ENCODE measurements around the gene CDKN2A. TPM values are rescaled to one million over a fixed set of nuclear protein-coding genes. Genes with fewer than 3 reads are reported as not detected.

Gene CDKN2A
- total and polyA plus RNA-seq, 4 donors, result 0.23 to 0.76 (median 0.43) TPM

DNA sequence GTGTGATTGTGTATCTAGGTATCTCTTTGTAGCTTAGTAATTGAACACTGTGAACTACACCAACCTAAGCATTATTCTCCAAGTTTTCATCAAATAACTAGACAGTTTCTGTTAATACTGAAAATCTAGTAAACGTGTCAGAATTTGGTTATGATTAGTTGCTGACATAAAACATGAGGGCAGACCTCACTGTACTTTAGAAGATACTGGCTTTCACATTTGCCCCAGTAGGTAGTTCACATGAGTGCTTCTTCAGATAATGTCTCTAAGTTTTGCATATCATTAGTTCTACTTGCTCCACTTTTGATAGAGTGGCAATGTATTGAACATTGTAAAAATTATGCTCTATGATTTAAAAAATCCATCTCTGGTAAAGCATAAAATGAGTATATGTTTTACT is 7.8 kb upstream of the CDKN2A start:
- no peak overlapping the region for H3K9ac ChIP-seq (ENCODE audit: low read depth in 1 of 2, low read length in 2 of 2)
- no peaks in the 10 kb centered on the region for H3K36me3 ChIP-seq (ENCODE audit: control insufficient read depth in 4 of 4, insufficient read depth in 3 of 4, low read depth in 1 of 4, low read length in 3 of 4)
- no peak for DNase-seq (ENCODE audit: low spot score)
- H3K4me3 ChIP-seq (ENCODE audit: low read depth in 1 of 3, low read length in 3 of 3), result no peak overlapping the region
- peaks cover 0 to 2% (median 1%) of the 10 kb centered on the region in 4 donors for H3K4me1 ChIP-seq (ENCODE audit: control insufficient read depth in 4 of 4, insufficient read depth in 4 of 4, low read length in 3 of 4)
- WGBS, result 73% methylated on average over 1 of the region's 1 CpG
- no peaks in the 10 kb centered on the region for H3K9me3 ChIP-seq (ENCODE audit: control insufficient read depth in 4 of 4, low read length in 3 of 4)
- H3K27ac ChIP-seq (ENCODE audit: low read depth in 1 of 2, low read length in 2 of 2), result no peak overlapping the region
- peaks cover 0 to 10% (median 0%) of the 10 kb centered on the region in 4 donors for H3K27me3 ChIP-seq (ENCODE audit: control insufficient read depth in 4 of 4, insufficient read depth in 4 of 4, low read length in 3 of 4)
- TF ChIP-seq SP1 (IDR thresholded peaks at IDR 0.05) (no peak), NR2F2 (IDR thresholded peaks at IDR 0.05) (no peak), TAF1 (conservative IDR thresholded peaks at IDR 0.05) (no peak), YY1 (IDR thresholded peaks at IDR 0.05) (no peak), RXRA (IDR thresholded peaks at IDR 0.05) (no peak), FOXA2 (IDR thresholded peaks at IDR 0.05) (no peak), HNF4G (IDR thresholded peaks at IDR 0.05) (no peak), HNF4A (conservative IDR thresholded peaks at IDR 0.05) (no peak), GABPA (IDR thresholded peaks at IDR 0.05 in 1 of 2, conservative IDR thresholded peaks at IDR 0.05 in 1 of 2) (no peak)
- TF ChIP-seq, protein P1, sequence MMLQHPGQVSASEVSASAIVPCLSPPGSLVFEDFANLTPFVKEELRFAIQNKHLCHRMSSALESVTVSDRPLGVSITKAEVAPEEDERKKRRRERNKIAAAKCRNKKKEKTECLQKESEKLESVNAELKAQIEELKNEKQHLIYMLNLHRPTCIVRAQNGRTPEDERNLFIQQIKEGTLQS (IDR thresholded peaks at IDR 0.05), result no peak
- TF ChIP-seq, protein P2, sequence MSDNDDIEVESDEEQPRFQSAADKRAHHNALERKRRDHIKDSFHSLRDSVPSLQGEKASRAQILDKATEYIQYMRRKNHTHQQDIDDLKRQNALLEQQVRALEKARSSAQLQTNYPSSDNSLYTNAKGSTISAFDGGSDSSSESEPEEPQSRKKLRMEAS (IDR thresholded peaks at IDR 0.05), result no peak

DNA sequence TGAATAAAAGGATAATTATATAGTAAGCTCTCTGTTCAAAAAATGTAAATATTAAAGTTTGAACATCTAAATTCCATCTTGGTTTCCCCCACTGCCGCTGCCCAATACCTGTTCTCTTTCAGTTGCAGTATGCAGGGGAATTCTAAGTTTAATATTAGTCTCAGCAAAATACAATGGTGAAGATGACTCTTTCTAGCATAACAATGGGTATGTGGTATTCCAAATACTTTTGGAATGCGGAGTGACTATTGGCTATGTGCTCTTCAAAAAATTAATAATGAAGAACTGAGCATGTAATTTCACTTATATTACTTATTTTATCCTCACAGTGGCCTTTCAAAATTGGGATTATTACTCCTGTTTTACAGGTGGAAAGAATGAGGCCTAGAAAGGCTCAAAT is 3.8 kb upstream of the CDKN2A start:
- no peak overlapping the region for H3K4me3 ChIP-seq (ENCODE audit: low read depth in 1 of 3, low read length in 3 of 3)
- no peaks in the 10 kb centered on the region for H3K9me3 ChIP-seq (ENCODE audit: control insufficient read depth in 4 of 4, low read length in 3 of 4)
- no peaks in the 10 kb centered on the region for H3K27me3 ChIP-seq (ENCODE audit: control insufficient read depth in 4 of 4, insufficient read depth in 4 of 4, low read length in 3 of 4)
- WGBS, result 96% methylated on average over 2 of the region's 2 CpGs
- TF ChIP-seq, protein P1 (IDR thresholded peaks at IDR 0.05), result no peak
- TF ChIP-seq YY1 (IDR thresholded peaks at IDR 0.05) (no peak), GABPA (IDR thresholded peaks at IDR 0.05 in 1 of 2, conservative IDR thresholded peaks at IDR 0.05 in 1 of 2) (no peak), JUND (IDR thresholded peaks at IDR 0.05) (no peak), EGR1 (IDR thresholded peaks at IDR 0.05; ENCODE audit: low read depth in 2 of 2) (no peak), RXRA (IDR thresholded peaks at IDR 0.05) (no peak), RAD21 (IDR thresholded peaks at IDR 0.05) (no peak), HNF4G (IDR thresholded peaks at IDR 0.05) (no peak), FOXA2 (IDR thresholded peaks at IDR 0.05) (no peak), TAF1 (conservative IDR thresholded peaks at IDR 0.05) (no peak), HNF4A (conservative IDR thresholded peaks at IDR 0.05) (no peak), NR2F2 (IDR thresholded peaks at IDR 0.05) (no peak), SP1 (IDR thresholded peaks at IDR 0.05) (no peak), FOXA1 (IDR thresholded peaks at IDR 0.05) (no peak)
- TF ChIP-seq, protein P2 (IDR thresholded peaks at IDR 0.05), result no peak
- TF ChIP-seq, protein P3, sequence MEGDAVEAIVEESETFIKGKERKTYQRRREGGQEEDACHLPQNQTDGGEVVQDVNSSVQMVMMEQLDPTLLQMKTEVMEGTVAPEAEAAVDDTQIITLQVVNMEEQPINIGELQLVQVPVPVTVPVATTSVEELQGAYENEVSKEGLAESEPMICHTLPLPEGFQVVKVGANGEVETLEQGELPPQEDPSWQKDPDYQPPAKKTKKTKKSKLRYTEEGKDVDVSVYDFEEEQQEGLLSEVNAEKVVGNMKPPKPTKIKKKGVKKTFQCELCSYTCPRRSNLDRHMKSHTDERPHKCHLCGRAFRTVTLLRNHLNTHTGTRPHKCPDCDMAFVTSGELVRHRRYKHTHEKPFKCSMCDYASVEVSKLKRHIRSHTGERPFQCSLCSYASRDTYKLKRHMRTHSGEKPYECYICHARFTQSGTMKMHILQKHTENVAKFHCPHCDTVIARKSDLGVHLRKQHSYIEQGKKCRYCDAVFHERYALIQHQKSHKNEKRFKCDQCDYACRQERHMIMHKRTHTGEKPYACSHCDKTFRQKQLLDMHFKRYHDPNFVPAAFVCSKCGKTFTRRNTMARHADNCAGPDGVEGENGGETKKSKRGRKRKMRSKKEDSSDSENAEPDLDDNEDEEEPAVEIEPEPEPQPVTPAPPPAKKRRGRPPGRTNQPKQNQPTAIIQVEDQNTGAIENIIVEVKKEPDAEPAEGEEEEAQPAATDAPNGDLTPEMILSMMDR (IDR thresholded peaks at IDR 0.05; ENCODE audit: low read depth, low read length, missing input control), result no peak
- TF ChIP-seq, protein P4, sequence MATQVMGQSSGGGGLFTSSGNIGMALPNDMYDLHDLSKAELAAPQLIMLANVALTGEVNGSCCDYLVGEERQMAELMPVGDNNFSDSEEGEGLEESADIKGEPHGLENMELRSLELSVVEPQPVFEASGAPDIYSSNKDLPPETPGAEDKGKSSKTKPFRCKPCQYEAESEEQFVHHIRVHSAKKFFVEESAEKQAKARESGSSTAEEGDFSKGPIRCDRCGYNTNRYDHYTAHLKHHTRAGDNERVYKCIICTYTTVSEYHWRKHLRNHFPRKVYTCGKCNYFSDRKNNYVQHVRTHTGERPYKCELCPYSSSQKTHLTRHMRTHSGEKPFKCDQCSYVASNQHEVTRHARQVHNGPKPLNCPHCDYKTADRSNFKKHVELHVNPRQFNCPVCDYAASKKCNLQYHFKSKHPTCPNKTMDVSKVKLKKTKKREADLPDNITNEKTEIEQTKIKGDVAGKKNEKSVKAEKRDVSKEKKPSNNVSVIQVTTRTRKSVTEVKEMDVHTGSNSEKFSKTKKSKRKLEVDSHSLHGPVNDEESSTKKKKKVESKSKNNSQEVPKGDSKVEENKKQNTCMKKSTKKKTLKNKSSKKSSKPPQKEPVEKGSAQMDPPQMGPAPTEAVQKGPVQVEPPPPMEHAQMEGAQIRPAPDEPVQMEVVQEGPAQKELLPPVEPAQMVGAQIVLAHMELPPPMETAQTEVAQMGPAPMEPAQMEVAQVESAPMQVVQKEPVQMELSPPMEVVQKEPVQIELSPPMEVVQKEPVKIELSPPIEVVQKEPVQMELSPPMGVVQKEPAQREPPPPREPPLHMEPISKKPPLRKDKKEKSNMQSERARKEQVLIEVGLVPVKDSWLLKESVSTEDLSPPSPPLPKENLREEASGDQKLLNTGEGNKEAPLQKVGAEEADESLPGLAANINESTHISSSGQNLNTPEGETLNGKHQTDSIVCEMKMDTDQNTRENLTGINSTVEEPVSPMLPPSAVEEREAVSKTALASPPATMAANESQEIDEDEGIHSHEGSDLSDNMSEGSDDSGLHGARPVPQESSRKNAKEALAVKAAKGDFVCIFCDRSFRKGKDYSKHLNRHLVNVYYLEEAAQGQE (IDR thresholded peaks at IDR 0.05), result no peak
- TF ChIP-seq, protein P5, sequence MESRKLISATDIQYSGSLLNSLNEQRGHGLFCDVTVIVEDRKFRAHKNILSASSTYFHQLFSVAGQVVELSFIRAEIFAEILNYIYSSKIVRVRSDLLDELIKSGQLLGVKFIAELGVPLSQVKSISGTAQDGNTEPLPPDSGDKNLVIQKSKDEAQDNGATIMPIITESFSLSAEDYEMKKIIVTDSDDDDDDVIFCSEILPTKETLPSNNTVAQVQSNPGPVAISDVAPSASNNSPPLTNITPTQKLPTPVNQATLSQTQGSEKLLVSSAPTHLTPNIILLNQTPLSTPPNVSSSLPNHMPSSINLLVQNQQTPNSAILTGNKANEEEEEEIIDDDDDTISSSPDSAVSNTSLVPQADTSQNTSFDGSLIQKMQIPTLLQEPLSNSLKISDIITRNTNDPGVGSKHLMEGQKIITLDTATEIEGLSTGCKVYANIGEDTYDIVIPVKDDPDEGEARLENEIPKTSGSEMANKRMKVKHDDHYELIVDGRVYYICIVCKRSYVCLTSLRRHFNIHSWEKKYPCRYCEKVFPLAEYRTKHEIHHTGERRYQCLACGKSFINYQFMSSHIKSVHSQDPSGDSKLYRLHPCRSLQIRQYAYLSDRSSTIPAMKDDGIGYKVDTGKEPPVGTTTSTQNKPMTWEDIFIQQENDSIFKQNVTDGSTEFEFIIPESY (IDR thresholded peaks at IDR 0.05), result no peak
- H3K36me3 ChIP-seq (ENCODE audit: control insufficient read depth in 4 of 4, insufficient read depth in 3 of 4, low read depth in 1 of 4, low read length in 3 of 4), result no peaks in the 10 kb centered on the region
- no peak overlapping the region for H3K9ac ChIP-seq (ENCODE audit: low read depth in 1 of 2, low read length in 2 of 2)
- DNase-seq (ENCODE audit: low spot score), result no peak
- peaks cover 4 to 15% (median 9%) of the 10 kb centered on the region in 4 donors for H3K4me1 ChIP-seq (ENCODE audit: control insufficient read depth in 4 of 4, insufficient read depth in 4 of 4, low read length in 3 of 4)
- H3K27ac ChIP-seq (ENCODE audit: low read depth in 1 of 2, low read length in 2 of 2), result no peak overlapping the region
